Activated CD4-positive, alpha-beta T cell treated with anti-CD3 and anti-CD28 coated beads, Interleukin-2, Interleukin-4, amounts not matched to agents 100 ng/mL and 50 ng/mL, durations not matched to agents 16 hours and 8 hours (primary cell): Measurements from ENCODE around the gene GAMT.

Source experiments
- DNase-seq: peaks from one replicate; pipeline ENCODE4 v3.0.0-alpha.2; 2020; ENCODE audit warnings: low spot score

GAMT gene

DNA sequence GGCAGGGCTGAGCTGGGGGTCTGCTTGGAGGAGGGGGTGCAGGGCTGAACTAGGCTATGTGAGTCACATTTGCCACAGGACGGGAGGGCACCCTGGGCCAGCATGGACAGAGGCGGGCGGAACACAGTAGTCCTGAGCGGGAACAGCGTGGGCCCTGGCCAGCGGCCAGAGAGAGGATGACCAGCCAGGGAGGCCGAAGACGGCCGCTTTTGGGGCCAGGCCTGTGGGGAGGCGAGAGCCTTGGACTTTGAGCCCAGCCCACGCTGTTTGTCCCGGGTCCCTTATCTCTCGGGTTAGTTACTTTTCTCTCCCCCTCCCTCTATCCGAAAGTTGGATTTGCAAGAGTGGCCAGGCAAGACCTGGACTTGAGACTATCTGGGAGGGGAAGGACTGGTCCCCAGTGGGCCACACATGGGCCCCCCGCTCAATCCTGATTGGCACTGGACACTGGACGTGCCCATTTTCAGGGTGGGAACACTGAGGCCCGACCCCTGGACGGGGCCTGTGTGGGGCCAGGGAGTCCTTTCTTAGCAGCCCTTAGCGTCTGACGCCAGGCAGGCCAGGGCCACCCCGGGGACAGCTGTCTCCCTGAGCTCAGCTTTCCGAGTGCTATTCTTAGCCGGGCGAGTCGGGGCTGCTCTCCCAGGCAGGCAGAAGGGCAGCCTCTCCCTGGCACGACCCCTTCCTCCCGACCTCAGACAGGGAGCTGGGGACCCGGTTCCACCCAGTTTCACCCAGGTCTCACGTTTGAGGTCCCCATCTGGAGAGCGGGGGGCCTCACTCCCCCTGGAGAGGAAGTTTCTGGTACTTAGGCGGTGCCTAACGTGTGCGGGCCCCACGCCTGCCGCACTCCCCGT, 833 bp downstream of the GAMT start:
- no peak for DNase-seq

GRCh38 chr19:1399745-1400144, 1.6 kb downstream of the GAMT start:
- DNase-seq: no peak

GRCh38 chr19:1399079-1399478, 2.3 kb downstream of the GAMT start:
- DNase-seq: no peak

- no peak for DNase-seq
Observed at GRCh38 chr19:1397838-1398237, 3.5 kb downstream of the GAMT start.

GRCh38 chr19:1396768-1397679, 4.3 kb downstream of the GAMT start:
- DNase-seq: no peak

GRCh38 chr19:1396019-1396767, 5.1 kb downstream of the GAMT start:
- DNase-seq: no peak

- DNase-seq: no peak
Observed at GRCh38 chr19:1395194-1396018, 5.9 kb downstream of the GAMT start.

DNA sequence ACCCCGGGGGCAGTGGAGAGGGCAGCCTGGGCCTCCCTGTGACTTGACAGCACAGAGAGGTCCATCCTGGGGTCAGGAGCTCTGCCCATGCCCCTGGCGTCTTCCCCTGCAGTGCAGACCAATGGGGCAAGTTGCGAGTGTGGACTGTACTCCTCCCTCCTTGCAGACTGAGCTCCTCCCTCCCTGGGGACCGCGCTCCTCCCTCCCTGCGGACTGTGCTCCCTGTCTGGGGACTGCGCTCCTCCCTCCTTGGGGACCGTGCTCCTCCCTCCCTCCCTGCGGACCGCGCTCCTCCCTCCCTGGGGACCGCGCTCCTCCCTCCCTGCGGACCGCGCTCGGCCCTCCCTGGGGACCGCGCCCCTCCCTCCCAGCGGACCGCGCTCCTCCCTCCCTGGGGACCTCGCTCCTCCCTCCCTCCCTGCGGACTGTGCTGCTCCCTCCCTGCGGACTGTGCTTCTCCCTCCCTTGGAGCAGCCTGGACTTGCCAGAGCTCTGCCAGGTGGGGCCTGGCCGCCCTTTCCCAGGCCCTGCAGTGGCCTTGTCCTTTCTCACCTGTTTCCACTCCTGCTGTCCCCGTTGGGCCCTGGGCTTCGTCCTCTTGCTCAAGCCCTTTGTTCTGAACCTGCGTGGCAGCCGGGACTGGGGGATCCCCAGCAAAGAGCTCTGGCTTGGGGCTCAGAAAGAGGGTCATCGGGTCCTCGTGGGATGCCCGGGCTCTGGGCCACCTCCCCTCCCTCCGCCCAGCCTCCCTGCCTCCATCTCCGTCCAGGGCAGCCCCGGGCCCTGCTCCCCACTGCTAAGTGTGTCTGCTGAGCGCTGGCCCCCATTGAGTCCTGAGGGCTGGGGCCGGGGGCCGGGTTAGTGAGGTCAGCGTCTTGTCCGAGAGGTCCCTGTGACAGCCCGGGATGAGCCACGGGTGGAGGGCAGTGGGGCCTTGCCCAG, 6.8 kb downstream of the GAMT start:
- no peak for DNase-seq

- DNase-seq: no peak
Observed at GRCh38 chr19:1393841-1394240, 7.5 kb downstream of the GAMT start.

DNA sequence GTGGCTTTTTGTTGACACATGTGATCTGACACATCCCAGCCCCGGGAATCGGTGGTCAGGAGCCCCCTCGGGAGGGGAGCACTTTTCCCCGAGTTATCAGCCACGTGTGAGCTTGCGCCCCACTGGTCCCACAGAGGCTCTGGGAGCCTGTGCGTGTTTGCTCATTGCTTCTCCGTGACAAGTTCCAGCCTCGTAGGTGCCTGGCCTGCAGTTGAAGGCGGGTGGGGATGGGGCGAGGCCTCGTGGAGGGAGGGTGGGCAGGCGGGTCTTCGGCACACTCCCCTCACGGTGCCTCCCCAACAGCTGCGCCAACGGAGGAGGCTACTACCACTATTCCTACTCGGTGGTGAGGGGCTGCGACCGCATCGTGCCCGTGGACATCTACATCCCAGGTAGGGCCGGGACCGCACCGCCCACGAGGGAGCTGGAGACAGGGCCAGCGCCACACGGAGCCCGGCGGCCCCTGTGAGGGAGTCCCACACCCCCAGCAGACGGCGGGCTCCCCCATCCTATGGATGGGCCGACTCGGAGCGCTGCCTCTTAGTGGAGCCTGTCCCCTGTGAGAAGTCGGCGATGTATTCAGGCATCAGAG, 8.3 kb downstream of the GAMT start:
- DNase-seq: no peak

GRCh38 chr19:1392407-1392806, 8.9 kb downstream of the GAMT start:
- DNase-seq: no peak

DNA sequence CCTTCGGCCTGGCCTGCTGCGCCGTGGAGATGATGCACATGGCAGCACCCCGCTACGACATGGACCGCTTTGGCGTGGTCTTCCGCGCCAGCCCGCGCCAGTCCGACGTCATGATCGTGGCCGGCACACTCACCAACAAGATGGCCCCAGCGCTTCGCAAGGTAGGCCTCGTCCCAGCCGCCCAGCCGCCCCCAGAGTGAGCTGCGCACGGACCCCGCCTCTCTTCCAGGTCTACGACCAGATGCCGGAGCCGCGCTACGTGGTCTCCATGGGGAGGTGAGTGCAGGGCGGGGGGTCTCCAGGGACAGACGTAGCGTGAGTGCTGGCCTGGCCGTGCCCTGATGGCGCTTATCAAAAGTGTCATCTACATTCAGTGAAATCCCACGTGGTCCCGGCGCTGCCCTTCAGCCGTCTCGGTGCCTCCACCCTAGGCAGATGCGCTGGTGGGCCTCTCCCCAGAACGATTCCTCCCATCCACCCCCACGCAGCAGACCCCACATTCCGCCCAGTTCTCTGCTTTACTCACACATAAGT, 10.4 kb downstream of the GAMT start:
- DNase-seq: no peak

GRCh38 chr19:1389033-1389940, 12.1 kb downstream of the GAMT start:
- no peak for DNase-seq

GRCh38 chr19:1388637-1389026, 12.7 kb downstream of the GAMT start:
- no peak for DNase-seq

DNA sequence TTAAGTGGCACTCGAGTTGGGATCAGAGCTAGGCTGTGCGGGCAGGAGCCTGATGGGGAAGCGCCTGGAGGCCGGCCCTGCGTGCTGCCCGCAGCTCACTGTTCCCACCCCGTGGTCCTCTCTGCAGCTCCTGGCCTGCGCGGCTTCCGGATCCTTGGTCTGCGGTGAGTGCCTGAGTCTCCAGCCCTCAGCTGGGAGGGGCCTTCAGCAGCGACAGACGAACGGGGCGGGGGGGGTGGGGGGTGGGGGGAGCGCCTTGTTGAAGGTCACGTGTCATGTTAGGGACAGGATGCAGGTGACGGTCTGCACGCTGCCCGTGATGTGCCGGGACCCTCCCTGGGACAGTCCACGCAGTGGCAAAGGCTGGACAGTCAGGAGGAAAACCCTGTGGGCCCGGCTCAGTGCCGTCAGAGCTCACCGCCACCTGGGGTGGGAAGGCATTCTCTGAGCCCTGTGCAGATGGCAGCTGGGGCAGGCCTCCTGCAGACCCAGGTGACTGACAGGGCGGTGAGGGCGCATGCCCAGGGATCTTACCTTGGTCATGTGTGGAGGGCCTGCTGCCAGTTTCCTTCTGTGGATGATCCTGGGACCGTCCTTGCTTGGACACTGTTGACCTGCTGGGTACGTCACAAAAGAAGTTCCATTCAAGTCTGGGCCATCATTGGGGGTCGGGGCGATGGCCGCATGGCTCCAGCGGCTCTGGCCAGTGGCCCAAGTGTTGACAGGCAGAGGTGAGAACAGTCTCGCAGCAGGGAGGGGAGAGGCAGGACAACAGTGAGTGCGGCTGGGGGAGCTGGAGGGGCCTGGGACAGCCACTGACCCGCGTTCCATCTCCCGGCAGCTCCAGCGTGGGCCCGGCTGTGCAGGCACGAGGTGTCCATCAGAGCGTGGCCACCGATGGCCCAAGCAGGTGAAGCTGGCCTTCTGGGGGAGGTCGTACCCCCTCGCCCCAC, 13.4 kb downstream of the GAMT start:
- DNase-seq: no peak

DNA sequence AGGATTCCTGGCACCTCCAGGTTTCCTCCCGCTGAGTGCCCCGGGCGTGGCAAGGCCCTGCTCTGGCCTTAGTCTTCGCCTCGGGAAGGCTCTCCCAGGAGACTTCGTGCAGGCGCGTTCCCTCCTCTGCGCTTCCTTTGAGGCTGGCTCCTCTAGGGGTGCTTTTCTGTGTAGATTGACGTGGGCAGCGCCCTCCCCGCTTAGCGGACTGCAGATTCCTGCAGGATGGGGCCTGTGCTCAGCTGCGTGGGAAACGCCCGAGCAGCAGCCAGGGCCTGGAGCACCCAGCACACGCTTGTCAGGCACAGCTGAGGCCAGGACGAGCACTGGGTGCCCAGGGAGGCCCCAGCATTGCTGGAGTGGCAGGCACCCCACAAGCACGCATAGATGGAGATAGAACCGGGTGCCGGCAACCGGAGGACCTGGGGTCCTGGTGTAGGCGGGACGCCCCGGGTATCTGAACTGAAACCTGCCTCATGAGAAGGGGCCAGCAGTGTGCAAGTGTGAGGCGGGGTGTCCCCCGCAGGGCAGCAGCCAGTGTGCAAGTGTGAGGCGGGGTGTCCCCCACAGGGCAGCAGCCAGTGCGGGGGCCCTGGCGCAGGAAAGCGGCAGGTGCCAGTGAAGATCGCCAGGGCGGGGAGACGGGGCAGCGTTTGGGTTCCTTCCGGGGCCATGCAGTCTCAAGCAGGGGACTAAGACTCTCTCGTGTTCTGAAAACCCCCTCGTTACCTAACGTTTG, 14.2 kb downstream of the GAMT start:
- DNase-seq: no peak

GRCh38 chr19:1385816-1386215, 15.5 kb downstream of the GAMT start:
- DNase-seq: no peak
